GM21360 (cell line): ENCODE data around the gene UBAC1.
"Not testable (repeated sequence)": the region's sequence is repeated elsewhere in the genome, so short reads cannot be mapped to it uniquely, and the experiment has no call there.

Experiments used
- ATAC-seq: cut with Tn5 transposase; IDR thresholded peaks from one replicate; pipeline ENCODE4 v1.9.1; 2021; ENCODE audit warnings: mild to moderate bottlenecking, moderate library complexity; ENCODE audit not compliant: unreplicated experiment

UBAC1 gene

GRCh38 chr9:135902655-135903357, 58.4 kb downstream of the UBAC1 start:
- no peak for ATAC-seq

- ATAC-seq: no peak
Measured at GRCh38 chr9:135901826-135902225, 59.3 kb downstream of the UBAC1 start.

GRCh38 chr9:135901031-135901758, 60.0 kb downstream of the UBAC1 start:
- no peak for ATAC-seq

- ATAC-seq: no peak
Measured at GRCh38 chr9:135898634-135899407, 62.4 kb downstream of the UBAC1 start.

GRCh38 chr9:135896626-135897025, 64.5 kb downstream of the UBAC1 start:
- ATAC-seq: no peak

- ATAC-seq: no peak
Measured at GRCh38 chr9:135896205-135896604, 65.0 kb downstream of the UBAC1 start.

- no peak for ATAC-seq
Measured at GRCh38 chr9:135895202-135895848, 65.8 kb downstream of the UBAC1 start.

GRCh38 chr9:135893104-135893503, 68.1 kb downstream of the UBAC1 start:
- no peak for ATAC-seq

- ATAC-seq: not testable (repeated sequence)
Measured at GRCh38 chr9:135892327-135892726, 68.8 kb downstream of the UBAC1 start.

- no peak for ATAC-seq
Measured at GRCh38 chr9:135891027-135891631, 70.0 kb downstream of the UBAC1 start.

GRCh38 chr9:135890190-135891026, 70.8 kb downstream of the UBAC1 start:
- ATAC-seq: no peak

GRCh38 chr9:135889564-135890189, 71.5 kb downstream of the UBAC1 start:
- no peak for ATAC-seq

GRCh38 chr9:135888766-135889394, 72.3 kb downstream of the UBAC1 start:
- ATAC-seq: no peak

GRCh38 chr9:135888126-135888765, 72.9 kb downstream of the UBAC1 start:
- no peak for ATAC-seq

GRCh38 chr9:135887585-135888050, 73.6 kb downstream of the UBAC1 start:
- ATAC-seq: peak; percentile 55

GRCh38 chr9:135887021-135887507, 74.1 kb downstream of the UBAC1 start:
- ATAC-seq: peak; percentile 15

- no peak for ATAC-seq
Measured at GRCh38 chr9:135886147-135886981, 74.8 kb downstream of the UBAC1 start.
